Mammary epithelial cell (primary cell): ENCODE data around the gene CCL4L2.
"Not testable (repeated sequence)": the region's sequence is repeated elsewhere in the genome, so short reads cannot be mapped to it uniquely, and the experiment has no call there.

Experiments
- EZH2 ChIP-seq: IDR thresholded peaks from 2 replicates; pipeline ENCODE4 v1.6.1; 2012; ENCODE audit warnings: low read length, inconsistent platforms, borderline replicate concordance
- TF ChIP-seq, protein P1 (sequence below), 2 donors: IDR thresholded peaks in 1 of 2; conservative IDR thresholded peaks in 1 of 2; 2 replicates each; pipeline ENCODE4 v1.5.1; 2011 to 2012; ENCODE audit warnings: inconsistent platforms in 2 of 2, low read length in 2 of 2, mild to moderate bottlenecking in 2 of 2, control low read depth in 1 of 2, low read depth in 1 of 2; ENCODE audit not compliant: insufficient read depth in 1 of 2; ENCODE audit errors: extremely low read depth in 1 of 2

DNA sequence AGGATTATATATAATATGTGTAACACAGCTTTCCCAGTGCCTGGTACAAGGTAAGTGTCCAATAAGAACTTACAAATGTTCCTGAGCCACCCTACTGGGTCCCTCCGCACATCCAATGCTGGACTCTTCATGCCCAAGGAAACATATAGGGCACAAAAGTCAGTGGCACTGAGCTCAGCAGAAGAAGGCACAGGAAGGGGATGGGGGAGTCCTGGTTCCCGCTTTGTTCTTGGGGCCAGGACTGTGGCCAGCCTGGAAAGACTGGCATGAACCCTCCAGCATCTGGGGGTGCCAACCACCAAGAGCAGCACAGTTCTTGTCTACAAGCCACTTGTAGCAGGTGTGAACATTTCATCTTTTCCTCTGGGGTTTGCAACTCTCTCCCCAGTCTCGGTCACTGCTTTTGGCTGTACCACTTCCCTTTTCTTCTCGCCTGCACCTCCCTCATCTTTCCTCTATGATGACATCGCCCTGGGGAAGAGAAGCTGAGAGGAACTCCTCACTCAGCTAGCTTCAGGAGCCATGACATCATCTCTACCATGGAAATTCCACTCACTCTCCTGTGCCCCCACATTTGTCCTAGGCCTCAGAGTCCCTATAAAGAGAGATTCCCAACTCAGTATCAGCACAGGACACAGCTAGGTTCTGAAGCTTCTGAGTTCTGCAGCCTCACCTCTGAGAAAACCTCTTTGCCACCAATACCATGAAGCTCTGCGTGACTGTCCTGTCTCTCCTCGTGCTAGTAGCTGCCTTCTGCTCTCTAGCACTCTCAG is at the start of gene CCL4L2:
- TF ChIP-seq, protein P1, sequence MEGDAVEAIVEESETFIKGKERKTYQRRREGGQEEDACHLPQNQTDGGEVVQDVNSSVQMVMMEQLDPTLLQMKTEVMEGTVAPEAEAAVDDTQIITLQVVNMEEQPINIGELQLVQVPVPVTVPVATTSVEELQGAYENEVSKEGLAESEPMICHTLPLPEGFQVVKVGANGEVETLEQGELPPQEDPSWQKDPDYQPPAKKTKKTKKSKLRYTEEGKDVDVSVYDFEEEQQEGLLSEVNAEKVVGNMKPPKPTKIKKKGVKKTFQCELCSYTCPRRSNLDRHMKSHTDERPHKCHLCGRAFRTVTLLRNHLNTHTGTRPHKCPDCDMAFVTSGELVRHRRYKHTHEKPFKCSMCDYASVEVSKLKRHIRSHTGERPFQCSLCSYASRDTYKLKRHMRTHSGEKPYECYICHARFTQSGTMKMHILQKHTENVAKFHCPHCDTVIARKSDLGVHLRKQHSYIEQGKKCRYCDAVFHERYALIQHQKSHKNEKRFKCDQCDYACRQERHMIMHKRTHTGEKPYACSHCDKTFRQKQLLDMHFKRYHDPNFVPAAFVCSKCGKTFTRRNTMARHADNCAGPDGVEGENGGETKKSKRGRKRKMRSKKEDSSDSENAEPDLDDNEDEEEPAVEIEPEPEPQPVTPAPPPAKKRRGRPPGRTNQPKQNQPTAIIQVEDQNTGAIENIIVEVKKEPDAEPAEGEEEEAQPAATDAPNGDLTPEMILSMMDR (conservative IDR thresholded peaks at IDR 0.05 in 1 of 2, IDR thresholded peaks at IDR 0.05 in 1 of 2; ENCODE audit: extremely low read depth in 1 of 2, insufficient read depth in 1 of 2, low read depth in 1 of 2, low read length in 2 of 2), result not testable (repeated sequence)
- not testable (repeated sequence) for TF ChIP-seq EZH2
